ENCODE results near the gene UBAC1. TPM values are rescaled to one million over a fixed set of nuclear protein-coding genes. Genes with fewer than 3 reads are reported as not detected.

The UBAC1 gene
- total and polyA plus RNA-seq, 9 of the 15 experiments (the other 6 are each of a cell fraction or from before 2014, with no cell fraction given): 94.0 to 399 (median 228) TPM

DNA sequence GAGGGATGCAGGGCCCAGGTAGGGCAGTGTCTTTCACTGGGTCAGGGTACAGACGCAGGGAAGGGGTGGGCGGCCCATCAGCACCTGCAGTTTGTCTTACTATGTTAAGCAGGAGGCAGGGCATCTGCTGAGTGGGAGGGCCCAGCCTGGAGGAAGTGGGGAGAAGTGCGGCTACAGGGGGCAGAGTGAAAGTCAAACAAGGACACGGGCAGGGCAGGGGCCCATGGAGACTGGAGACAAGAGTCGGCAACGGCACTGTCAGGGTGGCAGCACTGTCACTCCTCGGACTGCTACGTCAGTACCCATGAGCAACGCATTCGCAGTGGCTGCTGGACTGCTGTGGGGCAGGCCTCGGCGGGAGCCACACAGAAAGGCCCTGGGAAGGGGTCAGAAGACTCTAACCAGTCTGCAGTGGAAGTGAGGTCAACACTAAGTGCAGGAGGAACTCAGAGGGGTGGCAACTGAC, 73.6 kb downstream of the UBAC1 start (continued):
- TF ChIP-seq, protein P1, sequence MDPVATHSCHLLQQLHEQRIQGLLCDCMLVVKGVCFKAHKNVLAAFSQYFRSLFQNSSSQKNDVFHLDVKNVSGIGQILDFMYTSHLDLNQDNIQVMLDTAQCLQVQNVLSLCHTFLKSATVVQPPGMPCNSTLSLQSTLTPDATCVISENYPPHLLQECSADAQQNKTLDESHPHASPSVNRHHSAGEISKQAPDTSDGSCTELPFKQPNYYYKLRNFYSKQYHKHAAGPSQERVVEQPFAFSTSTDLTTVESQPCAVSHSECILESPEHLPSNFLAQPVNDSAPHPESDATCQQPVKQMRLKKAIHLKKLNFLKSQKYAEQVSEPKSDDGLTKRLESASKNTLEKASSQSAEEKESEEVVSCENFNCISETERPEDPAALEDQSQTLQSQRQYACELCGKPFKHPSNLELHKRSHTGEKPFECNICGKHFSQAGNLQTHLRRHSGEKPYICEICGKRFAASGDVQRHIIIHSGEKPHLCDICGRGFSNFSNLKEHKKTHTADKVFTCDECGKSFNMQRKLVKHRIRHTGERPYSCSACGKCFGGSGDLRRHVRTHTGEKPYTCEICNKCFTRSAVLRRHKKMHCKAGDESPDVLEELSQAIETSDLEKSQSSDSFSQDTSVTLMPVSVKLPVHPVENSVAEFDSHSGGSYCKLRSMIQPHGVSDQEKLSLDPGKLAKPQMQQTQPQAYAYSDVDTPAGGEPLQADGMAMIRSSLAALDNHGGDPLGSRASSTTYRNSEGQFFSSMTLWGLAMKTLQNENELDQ (CRISPR knock-in tag; IDR thresholded peaks at IDR 0.05; ENCODE audit: borderline replicate concordance): no peak
- TF ChIP-seq RAD51 (IDR thresholded peaks at IDR 0.05; ENCODE audit: borderline replicate concordance, low read depth) (no peak), ZNF124 (CRISPR knock-in tag; IDR thresholded peaks at IDR 0.05) (no peak), SRSF7 (optimal IDR thresholded peaks at IDR 0.05; ENCODE audit: low read depth, low read length) (no peak), BCLAF1 (IDR thresholded peaks at IDR 0.05; ENCODE audit: borderline replicate concordance in 1 of 2, control insufficient read depth in 1 of 2, low read depth in 2 of 2, low read length in 1 of 2) (no peak), SPI1 (IDR thresholded peaks at IDR 0.05; ENCODE audit: borderline replicate concordance, low read depth, low read length) (peak; percentile 37; the same call in 1 of the 2 replicates), HDAC2 (IDR thresholded peaks at IDR 0.05) (no peak), TAF9B (IDR thresholded peaks at IDR 0.05; ENCODE audit: partially characterized antibody) (no peak)
